GM12878 (cell line): Measurements from ENCODE around the gene JAG1. TPM values are rescaled to one million over a fixed set of nuclear protein-coding genes. Genes with fewer than 3 reads are reported as not detected.

Source experiments
- CEBPZ ChIP-seq: fragments of 150-350 bp; IDR thresholded peaks from 2 replicates; pipeline ENCODE4 v1.6.1; 2016; ENCODE audit warnings: low read depth, low read length
- CTCF ChIP-seq, 3 experiments: IDR thresholded peaks in 2 of 3; conservative IDR thresholded peaks in 1 of 3; 2 replicates each; pipeline ENCODE4 v1.5.1; 2011; ENCODE audit warnings: low read depth in 3 of 3, low read length in 3 of 3, mild to moderate bottlenecking in 3 of 3, control low read depth in 2 of 3, moderate library complexity in 2 of 3, inconsistent platforms in 1 of 3, mixed read lengths in 1 of 3; ENCODE audit not compliant: control insufficient read depth in 2 of 3, insufficient read depth in 1 of 3; ENCODE audit errors: extremely low read depth in 1 of 3
- CUX1 ChIP-seq: IDR thresholded peaks from 2 replicates; pipeline ENCODE4 v1.6.1; 2012; ENCODE audit warnings: improper control_type of control experiment, low read depth, low read length; ENCODE audit not compliant: insufficient replicate concordance
- NFIC ChIP-seq: IDR thresholded peaks from 2 replicates; pipeline ENCODE4 v1.6.1; 2012; ENCODE audit warnings: low read depth, mild to moderate bottlenecking, inconsistent platforms, low read length, moderate library complexity
- SMAD5 ChIP-seq: IDR thresholded peaks from 2 replicates; pipeline ENCODE4 v1.6.1; 2016; ENCODE audit warnings: antibody characterized with exemption, low read depth
- polyA plus RNA-seq, 11 experiments: library from polyadenylated mRNA; depleted of rRNA in 4 of 11; unstranded in 6 of 11; stranded (reverse) in 5 of 11; fragments of >200 nt; fragmentation: Nextera tagmentation in 4 of 11; fragmentation: Illumina TruSeq in 1 of 11; extraction: Ambion mirVana in 4 of 11; extraction: Trizol in 1 of 11; gene quantifications; 1 replicate in 1 of 11; 2 replicates in 10 of 11; pipeline versions ENCODE4 v1.2.1 to v1.2.3, GENCODE V29; 2011 to 2016; ENCODE audit warnings: inconsistent platforms in 2 of 11, missing spikeins in 2 of 11, low read depth in 1 of 11
- total RNA-seq, 4 experiments: library from RNA; depleted of rRNA in 3 of 4; stranded (reverse); fragments of >200 nt in 3 of 4; fragmentation: Illumina TruSeq in 1 of 4; extraction: Trizol in 1 of 4; gene quantifications; 2 replicates each; pipeline versions ENCODE4 v1.2.1 to v1.2.3, GENCODE V29; 2013 to 2021

JAG1 gene
- total and polyA plus RNA-seq, 10 of the 15 experiments (the other 5 are each of a cell fraction or from before 2014, with no cell fraction given), result 0.66 to 6.9 (median 1.8) TPM

GRCh38 chr20:10660661-10661060 lies 13.1 kb downstream of the JAG1 start (continued):
- no peak for TF ChIP-seq CUX1
- TF ChIP-seq NFIC, result no peak
- no peak for TF ChIP-seq SMAD5
- TF ChIP-seq CTCF (IDR thresholded peaks at IDR 0.05 in 2 of 3, conservative IDR thresholded peaks at IDR 0.05 in 1 of 3; ENCODE audit: control insufficient read depth in 2 of 3, extremely low read depth in 1 of 3, insufficient read depth in 1 of 3, low read depth in 3 of 3, low read length in 3 of 3), result no peak
- TF ChIP-seq CEBPZ, result no peak
- TF ChIP-seq, all 136 proteins: peak for 0
